Medulla oblongata (tissue), 1 donor: Measurements from ENCODE around the gene TSPAN33.
"Not testable (repeated sequence)": the region's sequence is repeated elsewhere in the genome, so short reads cannot be mapped to it uniquely, and the experiment has no call there.

ENCODE experiments used
- DNase-seq: peaks from one replicate; pipeline ENCODE4 v3.0.0-alpha.2; 2015; ENCODE audit errors: extremely low spot score

Gene TSPAN33

DNA sequence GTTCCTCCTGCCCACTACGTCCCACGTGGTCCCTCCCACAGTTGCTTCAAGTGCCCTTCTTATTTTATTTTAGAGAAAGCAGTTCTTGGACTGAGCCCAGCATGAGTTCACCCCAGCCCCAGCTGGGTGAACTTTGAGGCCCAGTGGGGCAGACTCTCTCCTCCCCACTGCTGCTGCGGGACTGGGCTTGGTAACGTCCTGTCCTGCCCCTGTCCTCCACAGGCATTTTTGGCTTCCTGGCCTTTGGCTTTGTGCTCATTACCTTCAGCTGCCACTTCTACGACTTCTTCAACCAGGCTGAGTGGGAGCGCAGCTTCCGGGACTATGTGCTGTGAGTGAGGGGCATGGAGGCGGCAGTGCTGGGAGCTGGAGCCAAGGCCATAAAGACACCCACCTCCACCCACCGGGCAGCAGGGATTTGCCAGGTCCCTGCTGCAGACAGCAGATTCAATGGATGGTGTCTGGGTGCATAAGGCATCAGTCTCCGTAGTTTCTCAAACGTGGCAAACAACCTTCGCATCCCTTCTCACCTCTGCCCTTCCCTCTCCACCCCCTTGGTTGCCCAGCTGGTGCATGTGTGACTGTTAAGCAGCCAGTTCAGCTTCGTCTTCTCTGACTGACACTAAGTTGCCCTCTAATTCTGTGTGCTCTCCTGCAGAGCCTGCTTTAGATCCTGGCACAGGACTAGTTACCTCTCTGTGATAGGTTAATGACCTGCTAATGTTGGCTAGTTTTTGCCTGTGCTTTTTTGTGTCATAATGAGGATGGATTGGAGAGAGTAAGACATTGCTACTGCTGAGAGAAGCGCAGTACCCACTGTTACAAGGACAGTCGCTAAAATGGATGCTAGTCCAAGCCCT lies 64.8 kb downstream of the TSPAN33 start:
- no peak for DNase-seq

DNA sequence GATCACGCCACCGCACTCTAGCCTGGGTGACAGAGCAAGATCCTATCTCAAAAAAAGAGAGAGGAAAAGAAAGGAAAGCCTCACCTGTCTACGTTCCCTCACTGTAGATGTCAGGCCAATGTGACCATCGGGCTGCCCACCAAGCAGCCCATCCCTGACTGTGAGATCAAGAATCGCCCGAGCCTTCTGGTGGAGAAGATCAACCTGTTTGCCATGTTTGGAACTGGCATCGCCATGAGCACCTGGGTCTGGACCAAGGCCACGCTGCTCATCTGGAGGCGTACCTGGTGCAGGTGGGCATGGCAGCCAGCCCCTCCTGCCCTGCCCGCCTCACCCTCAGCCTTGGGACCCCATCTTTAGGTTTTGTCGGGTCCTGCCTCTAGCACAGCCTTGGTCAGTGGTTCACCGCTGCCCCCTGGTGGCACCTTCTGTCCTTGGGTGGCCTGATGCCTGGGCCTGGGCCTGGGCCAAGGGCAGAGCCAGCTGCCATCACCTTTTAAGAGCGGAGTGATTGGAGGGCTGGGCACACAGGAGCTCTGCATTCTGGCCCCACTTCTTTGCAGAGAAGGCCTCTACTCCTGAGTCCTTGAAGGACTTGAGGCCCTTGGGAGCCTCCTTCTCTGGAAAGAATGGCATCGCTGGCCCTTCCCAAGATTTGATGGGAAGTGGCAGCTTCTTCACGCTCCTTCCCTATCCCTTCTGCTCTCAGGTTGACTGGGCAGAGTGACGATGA lies 65.9 kb downstream of the TSPAN33 start:
- peak; percentile 79 for DNase-seq

DNA sequence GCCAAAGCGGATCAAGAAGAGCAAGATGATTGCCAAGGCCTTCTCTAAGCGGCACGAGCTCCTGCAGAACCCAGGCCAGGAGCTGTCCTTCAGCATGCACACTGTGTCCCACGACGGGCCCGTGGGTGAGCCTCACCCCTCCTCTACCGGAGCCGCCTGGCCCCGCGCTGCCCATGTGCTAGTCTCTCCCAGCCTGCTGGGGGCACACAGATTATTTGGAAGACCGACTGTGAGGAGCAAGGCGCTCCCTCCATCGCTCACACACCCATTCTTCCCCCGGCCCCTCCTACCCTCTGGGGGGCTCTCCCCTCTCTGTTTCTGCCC lies 66.4 kb downstream of the TSPAN33 start:
- DNase-seq, result no peak

DNA sequence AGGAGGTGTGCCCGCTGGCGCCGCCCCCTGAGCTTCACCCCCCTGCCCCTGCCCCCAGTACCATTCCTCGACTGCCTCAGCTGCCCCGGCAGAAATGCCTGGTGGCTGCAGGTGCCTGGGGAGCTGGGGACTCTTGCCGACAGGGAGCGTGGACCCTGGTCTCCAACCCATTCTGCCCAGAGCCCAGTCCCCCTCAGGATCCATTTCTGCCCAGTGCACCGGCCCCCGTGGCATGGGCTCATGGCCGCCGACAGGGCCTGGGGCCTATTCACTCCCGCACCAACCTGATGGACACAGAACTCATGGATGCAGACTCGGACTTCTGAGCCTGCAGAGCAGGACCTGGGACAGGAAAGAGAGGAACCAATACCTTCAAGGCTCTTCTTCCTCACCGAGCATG lies 67.6 kb downstream of the TSPAN33 start:
- DNase-seq, result no peak

DNA sequence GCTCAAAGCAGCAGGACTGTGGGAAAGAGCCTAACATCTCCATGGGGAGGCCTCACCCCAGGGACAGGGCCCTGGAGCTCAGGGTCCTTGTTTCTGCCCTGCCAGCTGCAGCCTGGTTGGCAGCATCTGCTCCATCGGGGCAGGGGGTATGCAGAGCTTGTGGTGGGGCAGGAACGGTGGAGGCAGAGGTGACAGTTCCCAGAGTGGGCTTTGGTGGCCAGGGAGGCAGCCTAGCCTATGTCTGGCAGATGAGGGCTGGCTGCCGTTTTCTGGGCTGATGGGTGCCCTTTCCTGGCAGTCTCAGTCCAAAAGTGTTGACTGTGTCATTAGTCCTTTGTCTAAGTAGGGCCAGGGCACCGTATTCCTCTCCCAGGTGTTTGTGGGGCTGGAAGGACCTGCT lies 68.1 kb downstream of the TSPAN33 start:
- no peak for DNase-seq

DNA sequence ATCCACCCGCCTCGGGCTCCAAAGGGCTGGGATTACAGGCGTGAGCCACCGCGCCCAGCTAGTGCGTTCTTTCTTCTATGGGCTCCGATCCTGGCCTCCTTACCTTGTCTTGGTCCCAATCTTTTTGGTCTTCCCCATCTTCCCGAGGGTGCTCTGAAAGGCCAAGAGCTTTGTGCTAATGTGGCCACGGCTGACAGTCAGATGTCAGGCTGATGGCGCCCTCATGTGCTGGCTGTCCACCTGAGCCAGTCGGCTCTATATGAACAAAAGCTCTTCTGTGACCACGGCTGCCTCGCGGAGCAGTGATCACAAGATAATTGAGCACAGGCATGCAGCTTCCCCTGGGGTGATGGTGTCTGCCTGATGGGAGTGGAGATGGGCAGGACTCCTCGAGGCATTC lies 69.3 kb downstream of the TSPAN33 start:
- peak; percentile 61 for DNase-seq

DNA sequence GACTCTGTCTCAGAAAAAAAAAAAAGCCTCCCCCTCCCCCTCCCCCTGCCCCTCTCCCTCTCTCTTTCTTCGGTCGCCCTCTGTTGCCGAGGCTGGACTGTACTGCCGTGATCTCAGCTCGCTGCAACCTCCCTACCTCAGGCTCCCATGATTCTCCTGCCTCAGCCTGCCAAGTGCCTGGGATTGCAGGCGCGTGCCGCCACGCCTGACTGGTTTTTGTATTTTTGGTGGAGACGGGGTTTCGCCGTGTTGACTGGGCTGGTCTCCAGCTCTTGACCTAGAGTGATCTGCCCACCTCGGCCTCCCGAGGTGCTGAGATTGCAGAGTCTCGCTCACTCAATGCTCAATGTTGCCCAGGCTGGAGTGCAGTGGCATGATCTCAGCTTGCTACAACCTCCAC lies 71.2 kb downstream of the TSPAN33 start:
- DNase-seq, result not testable (repeated sequence)

DNA sequence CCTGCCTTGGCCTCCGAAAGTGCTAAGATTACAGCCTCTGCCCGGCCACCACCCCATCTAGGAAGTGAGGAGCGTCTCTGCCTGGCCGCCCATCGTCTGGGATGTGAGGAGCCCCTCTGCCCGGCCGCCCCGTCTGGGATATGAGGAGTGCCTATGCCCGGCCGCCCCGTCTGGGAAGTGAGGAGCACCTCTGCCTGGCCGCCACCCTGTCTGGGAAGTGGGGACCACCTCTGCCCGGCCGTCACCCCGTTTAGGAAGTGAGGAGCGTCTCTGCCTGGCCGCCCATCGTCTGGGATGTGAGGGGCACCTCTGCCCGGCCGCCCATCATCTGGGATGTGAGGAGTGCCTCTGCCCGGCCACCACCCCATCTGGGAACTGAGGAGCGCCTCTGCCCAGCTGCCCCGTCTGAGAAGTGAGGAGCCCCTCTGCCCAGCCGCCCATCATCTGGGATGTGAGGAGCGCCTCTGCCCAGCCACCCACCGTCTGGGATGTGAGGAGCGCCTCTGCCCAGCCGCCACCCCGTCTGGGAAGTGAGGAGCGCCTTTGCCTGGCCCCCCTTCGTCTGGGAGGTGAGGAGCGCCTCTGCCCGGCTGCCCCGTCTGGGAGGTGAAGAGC lies 71.7 kb downstream of the TSPAN33 start:
- not testable (repeated sequence) for DNase-seq

DNA sequence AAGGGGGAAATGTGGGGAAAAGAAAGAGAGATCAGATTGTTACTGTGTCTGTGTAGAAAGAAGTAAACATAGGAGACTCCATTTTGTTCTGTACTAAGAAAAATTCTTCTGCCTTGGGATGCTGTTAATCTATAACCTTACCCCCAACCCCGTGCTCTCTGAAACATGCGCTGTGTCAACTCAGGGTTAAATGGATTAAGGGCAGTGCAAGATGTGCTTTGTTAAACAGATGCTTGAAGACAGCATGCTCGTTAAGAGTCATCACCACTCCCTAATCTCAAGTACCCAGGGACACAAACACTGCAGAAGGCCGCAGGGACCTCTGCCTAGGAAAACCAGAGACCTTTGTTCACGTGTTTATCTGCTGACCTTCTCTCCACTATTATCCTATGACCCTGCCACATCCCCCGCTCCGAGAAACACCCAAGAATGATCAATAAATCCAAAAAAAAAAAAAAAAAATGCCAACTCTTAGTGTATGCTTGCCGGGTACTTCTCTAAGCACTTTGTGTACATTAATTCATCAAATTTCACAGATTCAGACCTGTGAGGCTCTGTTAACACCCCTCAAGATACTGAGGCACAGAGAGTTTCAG lies 72.4 kb downstream of the TSPAN33 start:
- not testable (repeated sequence) for DNase-seq

DNA sequence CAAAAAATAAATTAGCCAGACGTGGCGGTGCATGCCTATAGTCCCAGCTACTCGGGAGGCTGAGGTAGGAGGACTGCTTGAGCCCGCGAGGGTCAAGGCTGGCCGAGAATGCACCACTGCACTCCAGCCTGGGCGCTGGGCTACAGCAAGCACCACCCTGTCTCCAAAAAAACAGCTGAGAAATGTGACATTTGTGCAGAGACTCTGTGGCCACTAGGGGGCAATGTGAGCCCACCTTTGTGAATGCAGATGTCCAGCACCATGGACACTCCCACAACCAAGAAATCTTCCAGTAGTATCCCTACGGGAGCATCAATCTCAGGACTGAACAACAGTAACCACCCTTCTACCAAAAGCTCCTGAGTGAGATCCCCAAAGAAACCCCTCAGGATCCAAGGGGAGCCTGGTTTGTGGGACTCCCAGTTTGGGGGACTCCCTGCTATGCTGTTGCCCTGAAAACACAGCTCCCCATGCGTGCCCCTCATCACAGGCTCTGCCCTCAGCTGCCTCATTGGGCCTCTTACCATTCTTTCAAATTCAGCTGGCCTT lies 74.1 kb downstream of the TSPAN33 start:
- DNase-seq, result peak; percentile 96

DNA sequence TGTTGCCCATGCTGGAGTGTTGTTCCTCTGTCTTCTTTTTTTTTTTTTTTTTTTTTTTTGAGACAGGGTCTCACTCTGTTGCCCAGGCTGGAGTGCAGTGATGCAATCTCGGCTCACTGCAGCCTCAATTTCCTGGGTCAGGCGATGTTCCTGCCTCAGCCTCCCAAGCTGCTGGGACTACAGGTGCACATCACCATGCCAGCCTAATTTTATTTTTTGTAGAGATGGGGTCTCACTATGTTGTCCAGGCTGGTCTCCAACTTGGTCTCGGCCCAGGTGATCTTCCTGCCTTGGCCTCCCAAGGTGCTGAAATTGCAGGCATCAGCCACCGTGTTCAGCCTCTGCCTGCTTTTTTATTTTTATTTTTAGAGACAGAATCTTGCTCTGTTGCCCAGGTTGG lies 74.7 kb downstream of the TSPAN33 start:
- DNase-seq, result not testable (repeated sequence)
